ENCODE measurements around the gene BRD4. TPM values are rescaled to one million over a fixed set of nuclear protein-coding genes. Genes with fewer than 3 reads are reported as not detected.

The BRD4 gene
- 142 and 143 TPM in 2 replicates for total RNA-seq
- long read RNA-seq, partial matches to known transcripts = 1 of 11 reads
- long read RNA-seq, other reads (novel, unspliced or antisense) = 10 of 11 reads

DNA sequence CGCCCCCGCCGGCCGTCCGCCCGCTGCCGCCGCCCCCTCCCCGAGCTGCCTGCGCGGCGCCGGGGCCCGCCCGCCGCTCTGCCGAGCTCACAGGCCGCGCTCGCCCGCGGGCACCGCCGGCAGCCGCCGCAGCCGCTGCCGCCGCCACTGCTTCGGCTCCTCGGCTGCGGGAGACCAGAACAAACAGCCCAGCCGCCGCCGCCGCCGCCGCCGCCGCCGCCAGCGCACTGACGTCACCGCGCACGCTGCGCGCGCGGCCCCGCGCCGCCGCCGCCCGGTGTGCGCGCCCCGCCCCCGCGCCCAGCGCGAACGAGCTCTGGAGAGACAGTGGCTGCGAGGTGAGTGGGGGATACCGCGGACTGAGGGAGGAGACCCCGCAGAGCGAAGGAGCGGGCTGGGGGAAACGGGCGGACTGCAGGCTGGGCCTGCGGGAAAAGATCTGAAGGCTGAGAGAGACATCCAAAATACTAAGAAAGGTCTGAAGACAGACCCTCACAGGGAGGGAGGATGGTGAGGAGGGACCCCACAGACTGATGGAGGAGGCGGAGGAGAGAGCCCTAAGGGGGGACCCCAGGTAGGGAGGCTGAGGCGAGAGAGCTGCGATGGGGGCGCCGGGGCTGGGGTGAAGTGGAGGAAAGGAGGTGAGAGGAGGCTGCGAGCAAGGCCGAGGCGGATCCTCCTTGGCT is at the start of gene BRD4:
TSS of gene BRD4 (minus strand) at position 229 of the 686 bp plus-strand sequence. CDS start 59,440 bp downstream, outside the sequence.
- DNase-seq (ENCODE audit: extremely low spot score, unreplicated experiment) = peak; percentile 92
- Mint-ChIP-seq H3K36me3 (ENCODE audit: unreplicated experiment) (peaks cover 2% of the 10 kb centered on the region), H3K4me1 (ENCODE audit: unreplicated experiment) (peaks cover 54% of the 10 kb centered on the region), H3K9me3 (ENCODE audit: unreplicated experiment) (no peaks in the 10 kb centered on the region), H3K27me3 (ENCODE audit: unreplicated experiment) (no peaks in the 10 kb centered on the region), H3K27ac (ENCODE audit: unreplicated experiment) (peak within 1 kb of the TSS; percentile 97), H3K4me3 (ENCODE audit: unreplicated experiment) (peak within 1 kb of the TSS; percentile 96)
- TF ChIP-seq, protein P1, sequence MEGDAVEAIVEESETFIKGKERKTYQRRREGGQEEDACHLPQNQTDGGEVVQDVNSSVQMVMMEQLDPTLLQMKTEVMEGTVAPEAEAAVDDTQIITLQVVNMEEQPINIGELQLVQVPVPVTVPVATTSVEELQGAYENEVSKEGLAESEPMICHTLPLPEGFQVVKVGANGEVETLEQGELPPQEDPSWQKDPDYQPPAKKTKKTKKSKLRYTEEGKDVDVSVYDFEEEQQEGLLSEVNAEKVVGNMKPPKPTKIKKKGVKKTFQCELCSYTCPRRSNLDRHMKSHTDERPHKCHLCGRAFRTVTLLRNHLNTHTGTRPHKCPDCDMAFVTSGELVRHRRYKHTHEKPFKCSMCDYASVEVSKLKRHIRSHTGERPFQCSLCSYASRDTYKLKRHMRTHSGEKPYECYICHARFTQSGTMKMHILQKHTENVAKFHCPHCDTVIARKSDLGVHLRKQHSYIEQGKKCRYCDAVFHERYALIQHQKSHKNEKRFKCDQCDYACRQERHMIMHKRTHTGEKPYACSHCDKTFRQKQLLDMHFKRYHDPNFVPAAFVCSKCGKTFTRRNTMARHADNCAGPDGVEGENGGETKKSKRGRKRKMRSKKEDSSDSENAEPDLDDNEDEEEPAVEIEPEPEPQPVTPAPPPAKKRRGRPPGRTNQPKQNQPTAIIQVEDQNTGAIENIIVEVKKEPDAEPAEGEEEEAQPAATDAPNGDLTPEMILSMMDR (IDR thresholded peaks at IDR 0.05) = no peak

DNA sequence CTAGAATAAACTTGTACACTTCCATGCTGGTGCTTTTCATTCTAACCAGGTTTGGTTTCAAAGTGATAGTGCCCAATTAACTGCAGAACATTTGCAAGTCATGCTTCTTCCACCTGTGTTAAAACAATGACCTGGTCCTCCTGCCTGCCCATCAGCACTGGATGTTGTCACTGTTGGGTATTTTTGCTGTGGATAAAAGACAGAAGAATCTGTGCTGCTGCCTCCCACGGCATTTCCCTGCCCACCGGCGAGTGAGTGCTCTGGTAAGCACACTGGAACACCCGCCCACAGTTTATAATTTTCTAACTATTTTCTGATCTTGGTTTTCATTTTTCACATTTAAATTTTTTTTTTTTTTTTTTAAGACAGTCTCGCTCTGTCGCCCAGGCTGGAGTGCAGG is 49.5 kb upstream of the BRD4 start:
- Mint-ChIP-seq H3K4me3 (ENCODE audit: unreplicated experiment) (peak overlapping the region; percentile 20), H3K36me3 (ENCODE audit: unreplicated experiment) (no peaks in the 10 kb centered on the region), H3K27ac (ENCODE audit: unreplicated experiment) (no peak overlapping the region), H3K27me3 (ENCODE audit: unreplicated experiment) (no peaks in the 10 kb centered on the region), H3K4me1 (ENCODE audit: unreplicated experiment) (peaks cover 29% of the 10 kb centered on the region), H3K9me3 (ENCODE audit: unreplicated experiment) (no peaks in the 10 kb centered on the region)
- TF ChIP-seq, protein P1 (IDR thresholded peaks at IDR 0.05) = no peak
- no peak for DNase-seq (ENCODE audit: extremely low spot score, unreplicated experiment)

DNA sequence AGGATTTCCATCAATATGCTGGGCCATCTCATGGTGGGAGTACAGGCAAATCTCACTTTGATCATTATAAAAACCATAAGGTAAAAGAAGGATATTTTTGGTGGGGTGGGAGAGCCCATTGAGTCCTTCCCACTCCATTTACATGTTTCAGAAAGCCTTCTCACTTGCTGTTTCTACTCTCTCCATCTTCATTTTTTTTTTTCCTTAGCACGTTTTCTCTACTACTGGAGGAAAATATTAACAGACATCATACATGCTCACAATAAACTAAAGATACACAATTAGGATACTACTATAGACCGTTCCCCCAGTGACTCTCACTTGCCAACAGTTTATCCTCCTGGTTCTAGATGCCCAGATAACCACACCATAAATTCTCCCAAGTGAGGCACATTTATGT is 49.1 kb upstream of the BRD4 start:
- no peaks in the 10 kb centered on the region for H3K27me3 Mint-ChIP-seq (ENCODE audit: unreplicated experiment)
- no peaks in the 10 kb centered on the region for H3K36me3 Mint-ChIP-seq (ENCODE audit: unreplicated experiment)
- no peak for DNase-seq (ENCODE audit: extremely low spot score, unreplicated experiment)
- H3K4me3 Mint-ChIP-seq (ENCODE audit: unreplicated experiment) = peak overlapping the region; percentile 20
- TF ChIP-seq, protein P1 (IDR thresholded peaks at IDR 0.05) = no peak
- no peaks in the 10 kb centered on the region for H3K9me3 Mint-ChIP-seq (ENCODE audit: unreplicated experiment)
- no peak overlapping the region for H3K27ac Mint-ChIP-seq (ENCODE audit: unreplicated experiment)
- H3K4me1 Mint-ChIP-seq (ENCODE audit: unreplicated experiment) = peaks cover 32% of the 10 kb centered on the region

DNA sequence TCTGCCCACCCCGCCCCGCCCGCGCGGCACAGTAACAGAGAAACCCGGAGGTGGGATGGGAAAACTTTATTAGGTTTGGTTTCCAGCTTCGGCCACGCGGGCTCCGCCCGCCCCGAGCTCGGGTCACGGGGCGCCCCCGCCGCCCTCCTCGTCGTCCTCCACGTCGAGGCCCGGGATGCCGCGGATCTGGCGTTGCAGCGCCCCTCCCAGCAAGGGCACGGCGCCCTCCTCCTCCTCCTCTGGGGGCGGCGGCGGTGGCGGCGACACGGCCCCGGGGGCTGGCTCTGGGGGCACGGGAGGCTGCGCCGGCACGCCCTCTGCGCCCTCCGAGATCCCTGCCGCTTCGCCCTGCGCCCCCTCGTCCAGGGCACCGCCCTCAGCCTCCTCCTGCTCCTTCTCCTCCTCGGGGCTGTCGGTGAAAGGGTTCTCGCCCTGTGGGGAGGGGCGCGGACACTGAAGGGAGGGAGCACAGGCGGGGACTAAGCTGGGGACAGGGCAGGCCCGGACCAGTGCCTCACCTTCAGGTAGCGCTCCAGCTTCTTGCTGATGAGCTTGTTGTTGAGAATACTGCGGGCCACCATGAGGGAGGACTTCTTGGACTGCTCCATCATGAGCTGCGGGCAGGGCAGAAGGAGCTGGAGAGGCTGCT is 47.8 kb upstream of the BRD4 start:
- Mint-ChIP-seq H3K9me3 (ENCODE audit: unreplicated experiment) (no peaks in the 10 kb centered on the region), H3K4me1 (ENCODE audit: unreplicated experiment) (peaks cover 32% of the 10 kb centered on the region), H3K27me3 (ENCODE audit: unreplicated experiment) (no peaks in the 10 kb centered on the region), H3K4me3 (ENCODE audit: unreplicated experiment) (peak overlapping the region; percentile 94), H3K36me3 (ENCODE audit: unreplicated experiment) (no peaks in the 10 kb centered on the region), H3K27ac (ENCODE audit: unreplicated experiment) (peak overlapping the region; percentile 85)
- no peak for DNase-seq (ENCODE audit: extremely low spot score, unreplicated experiment)
- TF ChIP-seq, protein P1 (IDR thresholded peaks at IDR 0.05) = peak; percentile 8

Data from osteocyte (in vitro differentiated cells).